GM18520 (cell line): Measurements from ENCODE around the gene SCN8A.
"Not testable (repeated sequence)": the region's sequence is repeated elsewhere in the genome, so short reads cannot be mapped to it uniquely, and the experiment has no call there.

Experiments used
- ATAC-seq: cut with Tn5 transposase; IDR thresholded peaks from one replicate; pipeline ENCODE4 v1.9.1; 2021; ENCODE audit not compliant: unreplicated experiment

The SCN8A gene

GRCh38 chr12:51827925-51828818 is 237.1 kb downstream of the SCN8A start:
- no peak for ATAC-seq

DNA sequence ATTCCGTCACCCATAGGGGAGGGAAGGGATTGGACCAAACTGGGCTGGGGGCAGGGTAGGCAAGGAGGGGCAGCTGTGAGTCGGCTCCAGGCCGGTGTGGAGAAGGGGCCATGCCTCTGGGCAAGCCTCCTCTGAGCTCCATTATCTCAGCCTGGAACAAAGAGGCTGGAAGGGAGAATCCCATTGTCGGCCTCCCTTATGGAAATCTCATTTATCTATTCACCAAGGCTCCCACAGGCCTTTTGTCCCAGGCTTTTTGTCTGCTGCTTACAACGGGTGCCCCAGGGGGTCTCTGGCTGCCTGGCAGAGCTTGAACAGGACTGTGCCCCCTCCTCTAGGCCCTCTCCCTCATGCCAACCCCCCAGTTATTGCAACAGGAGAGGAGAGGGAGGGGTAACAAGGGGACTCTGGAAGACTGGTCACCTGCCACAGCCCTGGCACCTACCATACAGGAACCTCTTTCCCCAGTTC is 238.0 kb downstream of the SCN8A start:
- no peak for ATAC-seq

GRCh38 chr12:51829641-51830040 is 238.6 kb downstream of the SCN8A start:
- no peak for ATAC-seq

GRCh38 chr12:51831817-51832216 is 240.8 kb downstream of the SCN8A start:
- not testable (repeated sequence) for ATAC-seq

DNA sequence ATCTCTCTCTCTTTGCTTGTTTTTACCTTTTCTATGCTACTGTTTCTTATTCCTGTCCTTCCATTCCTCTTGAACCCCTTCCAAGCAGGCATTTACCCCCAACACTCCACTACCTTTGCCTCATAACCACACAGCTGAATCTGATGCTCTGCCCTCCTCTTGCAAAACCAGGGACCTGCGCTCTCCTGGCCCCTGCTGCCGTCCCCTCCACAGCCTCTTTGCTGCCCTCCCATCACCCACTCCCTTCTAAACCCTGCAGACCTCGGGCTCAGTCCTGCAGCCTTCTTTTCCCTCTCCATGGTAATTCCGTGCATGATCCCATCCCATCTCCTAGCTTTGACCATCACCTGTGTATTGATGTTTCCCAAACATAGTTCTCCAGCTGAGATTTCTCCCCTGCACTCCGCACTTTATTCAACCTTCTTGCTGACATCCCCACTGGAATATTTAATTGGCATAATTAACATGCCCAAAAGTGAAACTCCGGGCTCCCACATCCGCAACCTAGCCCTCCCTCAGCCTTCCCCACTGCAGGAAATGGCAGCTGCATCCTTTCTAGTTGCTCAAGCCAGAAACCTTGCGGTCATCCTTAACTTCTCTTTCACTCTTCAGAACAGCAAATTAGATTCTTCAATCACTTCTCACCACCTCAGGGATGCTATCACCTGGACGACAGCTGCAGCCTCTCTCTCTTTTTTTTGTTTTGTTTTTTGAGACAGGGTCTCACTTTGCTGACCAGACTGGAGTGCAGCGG is 241.5 kb downstream of the SCN8A start:
- no peak for ATAC-seq

DNA sequence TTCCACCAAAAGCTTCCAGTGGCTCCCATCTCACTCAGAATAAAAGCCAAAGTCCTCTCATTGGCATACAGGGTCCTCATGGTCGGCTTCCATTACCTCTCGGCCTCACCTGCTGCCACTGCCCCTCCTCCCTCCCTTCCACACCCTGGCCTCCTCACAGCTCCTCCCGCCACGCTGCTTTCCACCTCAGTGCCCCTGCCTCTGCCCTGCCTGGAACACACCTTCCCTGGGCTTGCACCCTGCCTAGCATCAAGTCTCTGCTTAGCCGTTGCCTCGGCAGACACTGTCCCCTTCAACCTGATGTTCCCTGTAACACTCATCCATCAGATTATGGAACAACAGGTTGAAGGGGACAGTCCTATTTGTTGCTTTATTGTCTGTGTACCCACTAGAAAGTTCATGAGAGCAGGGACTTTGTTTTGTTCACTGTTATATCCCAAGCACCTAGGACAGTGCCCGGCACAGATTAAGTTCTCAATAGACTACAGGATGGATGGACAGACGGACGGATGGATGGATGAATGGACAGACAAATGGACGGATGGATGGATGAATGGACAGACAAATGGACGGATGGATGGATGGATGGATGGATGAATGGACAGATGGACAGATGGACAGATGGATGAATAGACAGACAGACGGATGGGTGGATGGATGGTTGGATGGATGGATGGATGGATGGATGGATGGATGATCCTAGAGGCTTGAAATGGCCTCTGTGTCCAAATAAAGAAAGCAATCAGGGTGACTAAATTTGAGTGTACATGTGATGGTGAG is 242.6 kb downstream of the SCN8A start:
- no peak for ATAC-seq

DNA sequence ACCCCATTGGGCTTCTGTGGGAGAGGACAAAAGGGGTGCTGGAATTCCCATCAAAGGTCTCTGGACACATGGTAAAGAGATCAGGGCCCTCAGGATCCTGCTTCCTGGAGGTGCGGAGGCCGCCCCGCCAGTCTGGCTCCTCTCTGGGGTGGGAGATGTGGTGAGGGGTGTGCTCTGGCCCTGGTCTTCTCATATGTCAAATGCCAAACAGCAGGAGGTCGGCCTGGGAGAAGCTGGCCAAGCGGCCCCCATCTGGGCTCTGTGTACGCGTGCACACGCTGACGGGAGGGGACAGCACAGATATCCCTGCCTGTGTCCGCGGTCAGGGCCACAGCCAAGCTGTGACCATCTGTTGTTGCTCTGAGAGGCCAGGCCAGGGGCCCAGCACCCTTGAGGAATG is 243.4 kb downstream of the SCN8A start:
- ATAC-seq = no peak

DNA sequence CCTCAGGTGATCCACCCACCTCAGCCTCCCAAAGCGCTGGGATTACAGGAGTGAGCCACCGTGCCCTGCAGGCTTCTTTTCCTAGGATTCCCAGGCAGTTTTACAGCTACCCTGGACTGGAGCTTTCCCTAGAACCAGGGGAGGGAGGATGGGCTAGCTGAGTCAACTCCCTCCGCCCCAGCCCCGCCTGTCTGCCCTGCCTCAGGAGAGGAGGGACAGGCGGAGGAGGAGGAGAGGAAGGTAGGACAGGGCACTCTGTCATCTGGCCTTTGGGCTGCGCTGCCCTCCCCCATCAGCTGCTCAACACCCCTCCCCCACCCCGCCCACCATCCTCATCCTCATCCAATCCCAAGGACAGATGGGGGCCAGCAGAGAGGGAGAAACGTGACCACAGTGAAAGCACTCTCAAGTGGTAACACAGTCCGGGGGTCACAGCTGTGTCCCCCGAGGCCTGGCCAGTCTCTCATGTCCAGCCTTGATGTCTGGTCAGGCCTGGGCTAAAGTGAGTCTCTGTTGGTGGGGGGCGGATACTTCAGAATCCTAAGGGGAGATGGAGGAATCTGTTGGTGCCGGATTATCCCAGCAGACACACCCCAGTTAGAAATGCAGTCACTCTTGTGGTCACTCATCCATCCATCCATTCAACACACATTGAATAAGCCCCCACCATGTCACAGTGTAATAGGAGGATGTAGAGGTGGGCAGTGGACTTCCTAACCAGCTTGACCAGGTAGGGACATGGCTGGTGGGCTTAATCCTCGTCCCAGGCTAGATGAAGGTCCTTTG is 245.2 kb downstream of the SCN8A start:
- ATAC-seq = no peak

DNA sequence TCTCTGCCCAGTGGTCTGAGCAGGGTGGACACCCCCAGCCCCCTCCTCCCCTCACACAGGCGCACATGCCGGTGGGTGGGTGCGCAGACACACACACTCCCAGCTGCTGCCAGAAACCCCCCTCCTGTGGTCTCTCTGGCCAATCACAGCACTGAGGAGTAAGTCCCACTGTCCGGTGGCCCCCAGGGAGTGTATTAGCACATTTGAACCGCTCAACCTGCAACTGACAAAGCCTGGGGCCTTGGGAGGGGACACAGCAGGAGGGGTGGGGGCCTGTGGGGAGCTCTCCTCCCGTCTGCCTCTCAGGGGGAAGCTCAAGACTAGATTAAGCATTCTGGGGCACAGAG is 245.8 kb downstream of the SCN8A start:
- no peak for ATAC-seq

GRCh38 chr12:51837286-51837685 is 246.3 kb downstream of the SCN8A start:
- no peak for ATAC-seq

- no peak for ATAC-seq
These were observed 247.0 kb downstream of the SCN8A start for GRCh38 chr12:51838036-51838435.

DNA sequence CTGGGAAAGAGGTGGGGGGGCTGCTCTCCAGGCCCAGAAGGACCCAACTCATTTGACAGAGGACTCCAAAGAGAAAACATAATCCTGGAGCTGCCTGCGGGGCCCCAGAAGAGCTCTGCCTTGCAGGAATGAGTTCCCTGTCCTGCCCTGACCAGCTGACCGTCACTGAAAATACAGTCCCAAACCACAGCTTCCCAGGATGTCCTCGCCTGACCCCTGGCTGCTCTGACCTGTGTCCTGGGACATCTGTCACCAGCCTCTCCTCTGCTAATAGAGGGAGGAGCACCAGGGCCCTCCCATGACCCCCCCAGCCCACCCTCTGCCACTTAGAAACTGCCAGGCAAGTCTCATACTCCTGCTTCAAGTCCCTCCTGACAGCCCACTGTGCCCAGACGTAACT is 247.7 kb downstream of the SCN8A start:
- no peak for ATAC-seq

DNA sequence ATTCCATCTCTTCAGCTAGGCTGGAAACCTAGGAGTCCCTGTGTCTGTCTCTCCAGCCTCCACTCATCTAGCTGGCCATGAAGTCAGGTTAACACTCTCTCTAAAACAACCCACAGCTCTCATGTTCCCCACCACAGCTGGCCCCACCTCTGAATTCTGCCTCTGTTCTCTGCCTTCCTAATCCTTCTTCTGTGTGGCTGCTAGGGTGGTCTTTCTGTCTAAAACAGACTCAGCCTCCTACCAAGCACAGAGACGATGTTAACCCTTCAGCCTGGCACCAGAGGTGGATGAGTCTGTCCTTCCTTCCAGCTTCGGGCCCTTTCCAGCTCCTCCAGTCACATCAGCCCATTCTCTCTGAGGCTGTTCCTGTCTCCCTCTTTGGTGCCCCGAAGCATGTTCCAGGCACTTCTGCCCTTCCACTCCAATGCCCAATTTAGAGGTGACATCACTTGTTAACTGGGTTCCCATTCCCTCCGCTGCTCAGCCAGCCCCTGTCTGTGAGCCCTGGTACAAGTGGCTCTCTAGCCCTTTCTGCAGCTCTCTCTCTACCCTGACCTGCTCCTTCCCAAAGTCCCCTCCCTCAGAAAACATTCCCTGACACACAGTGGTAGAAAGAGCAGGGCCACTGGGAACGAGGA is 248.4 kb downstream of the SCN8A start:
- ATAC-seq = no peak

DNA sequence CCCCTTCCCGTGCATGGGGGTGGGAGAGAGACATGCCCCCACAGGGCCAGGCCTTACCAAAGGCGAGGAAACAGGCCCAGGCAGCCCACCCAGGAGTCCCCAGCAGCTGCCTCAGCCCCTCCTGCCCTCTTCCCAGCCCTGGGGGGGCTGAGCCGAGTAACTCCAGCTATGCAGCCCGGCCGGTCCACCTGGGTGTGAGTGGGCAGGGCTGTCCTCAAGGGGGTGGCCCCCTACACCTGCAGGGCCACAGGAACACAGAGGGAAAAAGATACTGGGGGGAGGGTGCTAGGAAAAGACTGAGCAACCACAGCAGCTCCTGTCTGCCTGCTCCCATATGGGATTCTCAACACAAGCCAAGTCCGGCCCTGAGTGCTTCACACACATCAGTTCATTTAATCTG is 249.9 kb downstream of the SCN8A start:
- no peak for ATAC-seq

DNA sequence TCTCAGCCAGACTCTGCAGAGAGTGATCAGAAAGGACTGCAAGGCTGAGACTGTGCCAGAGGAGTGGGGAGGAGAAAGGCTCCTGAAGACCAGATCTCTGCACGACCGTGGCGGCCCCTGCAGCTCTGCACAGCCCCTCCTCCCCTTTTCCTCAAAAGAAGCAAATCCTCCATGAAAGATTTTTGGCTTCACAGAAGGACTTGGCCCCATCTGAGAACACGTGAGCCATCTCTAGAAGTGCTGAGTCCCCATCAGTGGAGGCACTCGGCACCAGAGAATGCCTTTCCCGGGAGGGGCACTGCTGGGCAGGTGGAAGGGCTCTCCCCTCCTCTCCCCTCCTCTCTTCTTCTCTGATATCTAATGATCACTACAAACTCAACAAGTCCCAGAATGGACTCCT is 250.7 kb downstream of the SCN8A start:
- ATAC-seq = no peak

- ATAC-seq = no peak
These were observed 253.8 kb downstream of the SCN8A start for GRCh38 chr12:51844854-51845253.

DNA sequence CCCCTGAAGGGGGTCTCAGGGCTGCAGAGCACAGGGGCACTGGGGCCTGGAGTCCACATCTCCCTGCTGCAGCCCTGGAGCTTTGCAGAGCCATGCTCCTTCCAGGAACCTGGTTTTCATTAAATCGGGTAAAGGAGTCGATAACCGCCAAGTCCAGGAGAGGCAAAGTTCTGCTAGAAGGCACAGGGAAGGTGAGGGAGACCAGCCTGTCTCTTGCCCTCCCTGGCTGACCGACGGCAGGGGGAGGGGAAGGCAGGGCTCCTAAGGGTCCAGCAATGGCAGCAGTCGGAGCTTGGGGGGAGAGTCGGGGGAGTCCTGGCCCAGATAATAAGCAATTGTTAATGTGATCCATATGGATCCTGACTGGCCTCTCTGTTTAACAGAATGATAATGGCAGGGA is 254.4 kb downstream of the SCN8A start:
- ATAC-seq = no peak

DNA sequence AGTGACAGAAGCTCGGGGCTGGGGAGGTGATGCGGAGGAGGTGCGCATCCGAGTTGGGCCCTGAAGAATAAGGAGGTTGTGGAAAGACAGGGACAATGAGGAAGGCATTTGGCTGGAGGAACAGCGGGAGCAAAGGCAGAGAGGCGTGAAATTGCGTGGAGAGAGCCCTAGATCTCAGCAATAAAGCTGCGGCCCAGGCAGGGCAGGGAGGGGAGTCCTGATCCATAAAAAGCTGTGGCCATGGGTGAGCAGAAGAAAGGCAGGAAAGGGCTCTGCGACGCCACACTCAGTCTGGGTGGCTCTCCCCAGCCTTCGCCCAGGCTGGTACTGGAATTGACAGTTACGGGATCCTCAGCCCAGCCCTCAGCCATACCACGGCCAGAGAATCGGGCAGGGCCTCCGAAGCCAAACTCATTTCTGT is 255.2 kb downstream of the SCN8A start:
- ATAC-seq = no peak

- no peak for ATAC-seq
These were observed 256.0 kb downstream of the SCN8A start for GRCh38 chr12:51846911-51847642.
